ENCODE measurements around the gene KCNK4. TPM values are rescaled to one million over a fixed set of nuclear protein-coding genes. Genes with fewer than 3 reads are reported as not detected.

The KCNK4 gene
- polyA plus RNA-seq, 1 donor from 2014 or later: 1.0 TPM

GRCh38 chr11:64344787-64345186 lies 53.7 kb downstream of the KCNK4 start:
- Histone ChIP-seq H3K27ac (ENCODE audit: low read length) (no peak overlapping the region), H3K4me3 (ENCODE audit: low read length) (no peak overlapping the region), H4K20me1 (ENCODE audit: insufficient read depth) (no peaks in the 10 kb centered on the region), H3F3A (ENCODE audit: insufficient read depth, low read length, poor library complexity, severe bottlenecking) (no peaks in the 10 kb centered on the region), H3K9me3 (ENCODE audit: low read length) (no peaks in the 10 kb centered on the region), H3K4me2 (ENCODE audit: low read length) (no peak overlapping the region), H2AFZ (ENCODE audit: low read depth, low read length) (no peak overlapping the region), H3K36me3 (ENCODE audit: insufficient read depth, low read length) (no peaks in the 10 kb centered on the region), H3K9ac (ENCODE audit: low read length) (no peak overlapping the region), H3K9me2 (ENCODE audit: insufficient read depth, low read length) (no peaks in the 10 kb centered on the region), H3K27me3 (ENCODE audit: insufficient read depth, low read depth, low read length) (no peaks in the 10 kb centered on the region), H3K79me2 (replicated peaks; ENCODE audit: insufficient read depth, low read length) (no peaks in the 10 kb centered on the region)
- no peak for TF ChIP-seq EZH2 (IDR thresholded peaks at IDR 0.05; ENCODE audit: borderline replicate concordance, insufficient read depth, low read length, poor library complexity, severe bottlenecking)
- no peak for TF ChIP-seq POLR2AphosphoS5 (IDR thresholded peaks at IDR 0.05)
- TF ChIP-seq EP300 (conservative IDR thresholded peaks at IDR 0.05; ENCODE audit: poor library complexity, severe bottlenecking): no peak
- no peak for TF ChIP-seq REST (IDR thresholded peaks at IDR 0.05; ENCODE audit: borderline replicate concordance)
- TF ChIP-seq TAF1 (IDR thresholded peaks at IDR 0.05; ENCODE audit: low read depth): no peak
- no peak for TF ChIP-seq MXI1 (conservative IDR thresholded peaks at IDR 0.05; ENCODE audit: poor library complexity, severe bottlenecking)
- no peak for TF ChIP-seq SMC3 (conservative IDR thresholded peaks at IDR 0.05; ENCODE audit: poor library complexity)
- no peak for TF ChIP-seq RAD21 (conservative IDR thresholded peaks at IDR 0.05)
- no peak for TF ChIP-seq CTCF (IDR thresholded peaks at IDR 0.05; ENCODE audit: poor library complexity, severe bottlenecking)

DNA sequence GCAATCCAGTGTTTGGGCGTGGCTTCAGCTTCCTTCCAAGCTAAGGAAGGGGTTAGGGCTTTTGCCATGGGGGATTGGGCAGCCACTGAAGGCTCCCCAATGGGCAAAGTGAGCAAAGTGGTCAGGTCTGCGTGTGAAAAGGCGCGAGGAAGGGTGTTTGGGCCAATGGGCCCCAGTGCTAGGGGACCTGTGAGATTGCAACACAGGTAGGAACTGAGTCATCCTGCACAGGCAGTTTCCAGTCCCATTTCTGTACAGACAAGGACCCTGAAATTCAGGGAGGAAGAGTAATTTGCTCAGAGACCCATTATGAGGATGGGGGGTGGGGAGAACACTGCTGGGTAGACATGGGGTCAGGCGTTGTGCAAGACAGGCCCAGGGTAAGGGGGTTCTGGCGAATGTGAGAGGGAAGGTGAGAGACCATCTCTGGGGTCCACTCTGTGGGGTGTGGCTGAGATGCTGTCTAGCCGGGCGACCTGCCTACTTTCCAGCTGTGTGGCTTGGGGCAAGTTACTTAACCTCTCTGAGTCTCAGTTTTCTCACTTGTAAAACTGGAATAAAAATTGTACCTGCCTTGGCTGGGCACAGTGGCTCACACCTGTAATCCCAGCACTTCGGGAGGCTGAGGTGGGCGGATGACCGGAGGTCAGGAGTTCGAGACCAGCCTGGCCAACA lies 56.2 kb downstream of the KCNK4 start:
- Histone ChIP-seq H3K27me3 (ENCODE audit: insufficient read depth, low read depth, low read length) (no peaks in the 10 kb centered on the region), H3K4me3 (ENCODE audit: low read length) (no peak overlapping the region), H3K79me2 (replicated peaks; ENCODE audit: insufficient read depth, low read length) (no peaks in the 10 kb centered on the region), H3K9me3 (ENCODE audit: low read length) (no peaks in the 10 kb centered on the region), H3K4me2 (ENCODE audit: low read length) (no peak overlapping the region), H3F3A (ENCODE audit: insufficient read depth, low read length, poor library complexity, severe bottlenecking) (no peaks in the 10 kb centered on the region), H3K9me2 (ENCODE audit: insufficient read depth, low read length) (no peaks in the 10 kb centered on the region), H3K36me3 (ENCODE audit: insufficient read depth, low read length) (no peaks in the 10 kb centered on the region), H3K27ac (ENCODE audit: low read length) (no peak overlapping the region), H2AFZ (ENCODE audit: low read depth, low read length) (no peak overlapping the region), H3K9ac (ENCODE audit: low read length) (no peak overlapping the region), H4K20me1 (ENCODE audit: insufficient read depth) (no peaks in the 10 kb centered on the region)
- no peak for TF ChIP-seq EP300 (conservative IDR thresholded peaks at IDR 0.05; ENCODE audit: poor library complexity, severe bottlenecking)
- TF ChIP-seq CTCF (IDR thresholded peaks at IDR 0.05; ENCODE audit: poor library complexity, severe bottlenecking): no peak
- TF ChIP-seq EZH2 (IDR thresholded peaks at IDR 0.05; ENCODE audit: borderline replicate concordance, insufficient read depth, low read length, poor library complexity, severe bottlenecking): no peak
- no peak for TF ChIP-seq MXI1 (conservative IDR thresholded peaks at IDR 0.05; ENCODE audit: poor library complexity, severe bottlenecking)
- no peak for TF ChIP-seq TAF1 (IDR thresholded peaks at IDR 0.05; ENCODE audit: low read depth)
- no peak for TF ChIP-seq RAD21 (conservative IDR thresholded peaks at IDR 0.05)
- TF ChIP-seq REST (IDR thresholded peaks at IDR 0.05; ENCODE audit: borderline replicate concordance): no peak
- TF ChIP-seq SMC3 (conservative IDR thresholded peaks at IDR 0.05; ENCODE audit: poor library complexity): no peak
- no peak for TF ChIP-seq POLR2AphosphoS5 (IDR thresholded peaks at IDR 0.05)

All from neural cell (in vitro differentiated cells).